Measurements from ENCODE around the gene NKAIN2.

The NKAIN2 gene

DNA sequence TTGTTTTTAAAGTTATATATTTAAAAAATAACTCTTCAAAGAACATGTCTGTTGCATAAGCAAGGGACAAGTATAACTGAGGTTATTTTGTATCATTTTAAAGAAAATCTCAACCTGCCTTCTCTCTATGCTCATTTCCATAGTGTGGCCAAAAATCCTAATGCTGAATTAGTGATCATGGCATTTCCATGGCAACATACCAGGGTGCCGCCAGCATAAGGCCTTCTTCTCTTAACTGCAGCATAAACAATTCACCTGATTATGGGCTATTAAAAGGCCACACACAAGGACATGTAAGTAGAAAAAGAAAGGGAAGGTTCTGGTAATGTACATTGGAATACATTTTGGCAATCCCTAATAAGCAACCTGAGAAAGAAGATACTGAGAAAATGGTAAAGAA lies 1063.5 kb downstream of the NKAIN2 start:
- in situ Hi-C loops (cut with MboI; ENCODE audit: low sequenced_read_pairs), result no loop called here

DNA sequence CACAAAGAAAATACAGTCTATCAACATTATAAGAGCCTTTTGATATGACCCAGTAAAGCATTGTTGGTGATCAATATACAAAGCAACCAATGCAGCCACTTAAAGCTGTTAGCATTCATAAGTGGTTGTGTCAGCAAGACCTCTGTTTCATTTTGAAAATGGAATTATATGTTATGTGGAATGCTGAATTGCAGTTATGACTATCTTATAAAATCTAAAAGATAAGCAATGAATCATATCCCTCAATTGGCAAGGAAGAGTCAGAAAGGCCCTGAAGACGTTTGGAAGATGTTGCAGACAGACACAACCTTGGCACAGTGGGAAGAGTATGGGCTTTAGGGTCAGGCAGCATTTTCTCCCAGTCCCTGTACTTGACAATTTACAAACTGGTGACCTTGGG lies 1064.8 kb downstream of the NKAIN2 start:
- in situ Hi-C loops (cut with MboI; ENCODE audit: low sequenced_read_pairs), result no loop called here

DNA sequence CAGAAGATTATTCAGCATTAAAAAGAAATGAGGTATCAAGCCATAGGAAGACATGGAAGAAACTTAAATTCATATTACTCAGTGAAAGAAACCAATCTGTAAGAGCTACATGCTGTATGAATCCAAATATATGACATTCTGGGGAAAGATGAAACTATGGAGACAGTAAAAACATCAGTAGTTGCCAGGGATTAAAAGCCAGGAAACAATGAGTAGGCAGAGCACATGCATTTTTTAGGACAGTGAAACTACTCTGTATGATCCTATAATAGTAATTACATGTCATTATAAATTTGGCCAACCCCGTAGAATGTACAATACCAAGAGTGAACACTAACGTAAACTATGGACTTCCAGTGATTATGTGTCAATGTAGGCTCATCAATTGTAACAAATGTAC lies 1065.8 kb downstream of the NKAIN2 start:
- in situ Hi-C loops (cut with MboI; ENCODE audit: low sequenced_read_pairs), result no loop called here

DNA sequence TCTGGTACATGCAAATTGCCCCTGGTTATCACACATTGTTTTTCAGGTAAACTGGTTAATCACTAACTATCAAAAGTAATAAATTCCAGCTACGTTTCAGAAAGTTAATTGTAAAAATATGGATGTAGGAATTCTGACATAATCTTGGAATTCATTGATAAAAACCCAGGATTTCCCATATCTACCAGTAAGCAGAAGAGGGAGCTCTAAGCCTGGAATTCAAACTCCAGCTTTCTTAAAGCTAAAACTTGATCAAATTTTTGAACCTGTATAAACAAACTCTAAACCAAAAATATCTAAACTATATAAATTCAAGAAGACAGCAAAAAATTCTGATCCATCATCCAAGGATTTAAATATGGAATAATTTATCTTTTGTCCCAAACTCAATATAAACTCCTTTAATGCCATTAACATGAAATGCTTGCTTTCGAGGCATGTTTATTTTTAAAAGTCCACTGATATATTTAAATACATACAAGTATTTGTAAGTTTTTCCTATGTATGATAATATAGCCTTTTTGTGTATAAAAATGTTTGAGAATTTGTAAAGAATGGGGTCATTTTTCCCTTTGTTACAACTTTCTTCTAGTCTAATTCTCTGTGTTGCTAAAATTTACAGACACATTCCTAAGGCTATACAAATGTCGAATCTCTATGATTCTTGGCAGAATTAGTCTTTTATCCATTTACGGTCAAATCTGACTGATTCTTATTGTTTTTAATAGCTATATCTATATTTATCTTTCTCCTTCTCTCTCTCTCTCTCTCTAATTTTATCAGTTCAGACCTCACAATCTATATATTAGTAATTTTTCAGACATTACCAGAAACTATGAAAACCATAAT lies 1067.2 kb downstream of the NKAIN2 start:
- in situ Hi-C loops (cut with MboI; ENCODE audit: low sequenced_read_pairs), result no loop called here

DNA sequence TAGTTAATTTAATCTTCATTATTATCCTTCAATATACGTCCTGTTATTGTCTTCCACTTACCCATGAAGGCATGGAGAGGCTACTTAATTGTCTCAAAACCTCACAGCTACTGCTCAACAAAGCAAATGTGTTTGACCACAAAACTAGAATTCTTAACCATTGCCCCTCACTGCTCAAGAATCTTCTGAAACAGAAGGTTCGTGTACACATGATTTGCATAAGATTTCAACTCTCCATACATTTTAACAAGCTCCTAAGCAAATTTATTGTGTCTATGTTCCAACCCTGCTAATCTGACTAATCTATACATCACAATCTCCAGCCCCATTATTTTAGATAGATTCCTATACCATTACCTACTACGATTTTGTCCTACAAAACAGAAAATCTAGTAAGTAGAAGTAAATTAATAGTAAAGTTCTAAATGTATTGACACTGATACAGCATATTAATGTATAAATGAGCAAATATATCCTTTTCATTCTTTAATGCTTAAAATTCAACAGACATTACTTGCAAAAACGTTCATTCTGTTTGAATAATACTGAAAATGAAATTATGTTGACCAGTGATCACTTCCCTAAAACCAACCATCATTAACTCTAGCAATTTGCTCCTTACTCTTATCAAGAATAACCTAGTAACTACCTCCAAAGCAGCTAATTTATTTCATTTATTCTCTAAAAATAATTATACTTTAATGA lies 1068.8 kb downstream of the NKAIN2 start:
- in situ Hi-C loops (cut with MboI; ENCODE audit: low sequenced_read_pairs), result no loop called here

DNA sequence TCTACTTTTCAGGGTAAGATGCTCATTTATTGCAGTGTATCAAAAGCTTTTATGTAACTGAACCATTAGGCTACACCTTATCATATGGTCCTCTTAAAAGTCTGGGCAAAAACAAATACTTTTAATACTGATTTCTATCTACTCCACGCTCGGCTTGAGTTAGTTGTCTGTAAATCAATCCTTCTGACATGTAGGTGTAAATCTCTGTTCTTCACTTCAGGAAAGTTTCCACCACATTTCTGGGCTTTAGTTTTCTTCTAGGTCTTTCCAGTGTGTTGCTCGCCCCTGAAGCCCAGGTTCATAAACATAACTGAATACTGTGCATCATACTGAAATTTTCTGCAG lies 1069.4 kb downstream of the NKAIN2 start:
- in situ Hi-C loops (cut with MboI; ENCODE audit: low sequenced_read_pairs), result no loop called here
